Measurements from ENCODE around the gene NXPE1. TPM values are rescaled to one million over a fixed set of nuclear protein-coding genes. Genes with fewer than 3 reads are reported as not detected.

Gene NXPE1
- total and polyA plus RNA-seq, 9 donors = 0.06 TPM; not detected in 8

- H3K36me3 ChIP-seq (ENCODE audit: control insufficient read depth, insufficient read depth, low read length) = no peaks in the 10 kb centered on the region
- H3K4me1 ChIP-seq (ENCODE audit: control insufficient read depth, insufficient read depth, low read length) = no peaks in the 10 kb centered on the region
- no peaks in the 10 kb centered on the region for H3K27me3 ChIP-seq (ENCODE audit: control insufficient read depth, insufficient read depth, low read length)
- H3K4me3 ChIP-seq (ENCODE audit: low read length) = no peak overlapping the region
- H3K27ac ChIP-seq (ENCODE audit: low read length) = peak overlapping the region; percentile 35
- H3K9me3 ChIP-seq (replicated peaks; ENCODE audit: control insufficient read depth, low read depth, low read length) = no peaks in the 10 kb centered on the region
- no CpG with 5 or more reads among the region's 1 CpG for WGBS (ENCODE audit: insufficient coverage)
- DNase-seq = peak; percentile 82
Observed at GRCh38 chr11:114564831-114565230, 5.2 kb upstream of the NXPE1 start.

GRCh38 chr11:114563077-114563476 lies 3.4 kb upstream of the NXPE1 start:
- Histone ChIP-seq H3K4me3 (ENCODE audit: low read length) (no peak overlapping the region), H3K4me1 (ENCODE audit: control insufficient read depth, insufficient read depth, low read length) (no peaks in the 10 kb centered on the region), H3K9me3 (replicated peaks; ENCODE audit: control insufficient read depth, low read depth, low read length) (no peaks in the 10 kb centered on the region), H3K27ac (ENCODE audit: low read length) (no peak overlapping the region), H3K36me3 (ENCODE audit: control insufficient read depth, insufficient read depth, low read length) (no peaks in the 10 kb centered on the region), H3K27me3 (ENCODE audit: control insufficient read depth, insufficient read depth, low read length) (no peaks in the 10 kb centered on the region)
- WGBS (ENCODE audit: insufficient coverage) = no CpG with 5 or more reads among the region's 2 CpGs
- no peak for DNase-seq

- DNase-seq = no peak
- H3K4me1 ChIP-seq (ENCODE audit: control insufficient read depth, insufficient read depth, low read length) = no peaks in the 10 kb centered on the region
- no peak overlapping the region for H3K27ac ChIP-seq (ENCODE audit: low read length)
- no CpG with 5 or more reads among the region's 3 CpGs for WGBS (ENCODE audit: insufficient coverage)
- H3K9me3 ChIP-seq (replicated peaks; ENCODE audit: control insufficient read depth, low read depth, low read length) = no peaks in the 10 kb centered on the region
- no peak overlapping the region for H3K4me3 ChIP-seq (ENCODE audit: low read length)
- no peaks in the 10 kb centered on the region for H3K36me3 ChIP-seq (ENCODE audit: control insufficient read depth, insufficient read depth, low read length)
- H3K27me3 ChIP-seq (ENCODE audit: control insufficient read depth, insufficient read depth, low read length) = no peaks in the 10 kb centered on the region
Observed at GRCh38 chr11:114562166-114562916, 2.7 kb upstream of the NXPE1 start.

- Histone ChIP-seq H3K4me1 (ENCODE audit: control insufficient read depth, insufficient read depth, low read length) (no peaks in the 10 kb centered on the region), H3K27ac (ENCODE audit: low read length) (no peak overlapping the region), H3K4me3 (ENCODE audit: low read length) (no peak overlapping the region), H3K27me3 (ENCODE audit: control insufficient read depth, insufficient read depth, low read length) (no peaks in the 10 kb centered on the region), H3K9me3 (replicated peaks; ENCODE audit: control insufficient read depth, low read depth, low read length) (no peaks in the 10 kb centered on the region), H3K36me3 (ENCODE audit: control insufficient read depth, insufficient read depth, low read length) (no peaks in the 10 kb centered on the region)
- WGBS (ENCODE audit: insufficient coverage) = no CpG with 5 or more reads among the region's 1 CpG
- peak; percentile 12 for DNase-seq
Observed at GRCh38 chr11:114556135-114556534, 3.5 kb downstream of the NXPE1 start.

GRCh38 chr11:114553642-114554041 lies 6.0 kb downstream of the NXPE1 start:
- Histone ChIP-seq H3K36me3 (ENCODE audit: control insufficient read depth, insufficient read depth, low read length) (no peaks in the 10 kb centered on the region), H3K9me3 (replicated peaks; ENCODE audit: control insufficient read depth, low read depth, low read length) (no peaks in the 10 kb centered on the region), H3K4me3 (ENCODE audit: low read length) (no peak overlapping the region), H3K4me1 (ENCODE audit: control insufficient read depth, insufficient read depth, low read length) (no peaks in the 10 kb centered on the region), H3K27me3 (ENCODE audit: control insufficient read depth, insufficient read depth, low read length) (no peaks in the 10 kb centered on the region), H3K27ac (ENCODE audit: low read length) (no peak overlapping the region)
- no peak for DNase-seq
- 89% methylated on average over 1 of the region's 2 CpGs for WGBS (ENCODE audit: insufficient coverage)

- H3K4me3 ChIP-seq (ENCODE audit: low read length) = no peak overlapping the region
- peaks cover 3% of the 10 kb centered on the region for H3K27me3 ChIP-seq (ENCODE audit: control insufficient read depth, insufficient read depth, low read length)
- H3K27ac ChIP-seq (ENCODE audit: low read length) = no peak overlapping the region
- H3K9me3 ChIP-seq (replicated peaks; ENCODE audit: control insufficient read depth, low read depth, low read length) = no peaks in the 10 kb centered on the region
- DNase-seq = no peak
- H3K4me1 ChIP-seq (ENCODE audit: control insufficient read depth, insufficient read depth, low read length) = no peaks in the 10 kb centered on the region
- no peaks in the 10 kb centered on the region for H3K36me3 ChIP-seq (ENCODE audit: control insufficient read depth, insufficient read depth, low read length)
- WGBS (ENCODE audit: insufficient coverage) = no CpG with 5 or more reads among the region's 4 CpGs
Observed at GRCh38 chr11:114551060-114551459, 8.6 kb downstream of the NXPE1 start.

- H3K27me3 ChIP-seq (ENCODE audit: control insufficient read depth, insufficient read depth, low read length) = no peaks in the 10 kb centered on the region
- H3K36me3 ChIP-seq (ENCODE audit: control insufficient read depth, insufficient read depth, low read length) = no peaks in the 10 kb centered on the region
- peaks cover 4% of the 10 kb centered on the region for H3K9me3 ChIP-seq (replicated peaks; ENCODE audit: control insufficient read depth, low read depth, low read length)
- H3K4me1 ChIP-seq (ENCODE audit: control insufficient read depth, insufficient read depth, low read length) = no peaks in the 10 kb centered on the region
- no peak overlapping the region for H3K27ac ChIP-seq (ENCODE audit: low read length)
- no peak for DNase-seq
- H3K4me3 ChIP-seq (ENCODE audit: low read length) = no peak overlapping the region
- 100% methylated on average over 1 of the region's 2 CpGs for WGBS (ENCODE audit: insufficient coverage)
Observed at GRCh38 chr11:114525682-114526081, 34.0 kb downstream of the NXPE1 start.

GRCh38 chr11:114524122-114524521 lies 35.6 kb downstream of the NXPE1 start:
- no CpG with 5 or more reads among the region's 1 CpG for WGBS (ENCODE audit: insufficient coverage)
- Histone ChIP-seq H3K4me1 (ENCODE audit: control insufficient read depth, insufficient read depth, low read length) (no peaks in the 10 kb centered on the region), H3K4me3 (ENCODE audit: low read length) (no peak overlapping the region), H3K27ac (ENCODE audit: low read length) (no peak overlapping the region), H3K36me3 (ENCODE audit: control insufficient read depth, insufficient read depth, low read length) (no peaks in the 10 kb centered on the region), H3K27me3 (ENCODE audit: control insufficient read depth, insufficient read depth, low read length) (no peaks in the 10 kb centered on the region), H3K9me3 (replicated peaks; ENCODE audit: control insufficient read depth, low read depth, low read length) (peaks cover 4% of the 10 kb centered on the region)
- DNase-seq = no peak

GRCh38 chr11:114522818-114523217 lies 36.9 kb downstream of the NXPE1 start:
- no peak overlapping the region for H3K27ac ChIP-seq (ENCODE audit: low read length)
- H3K27me3 ChIP-seq (ENCODE audit: control insufficient read depth, insufficient read depth, low read length) = no peaks in the 10 kb centered on the region
- no peaks in the 10 kb centered on the region for H3K36me3 ChIP-seq (ENCODE audit: control insufficient read depth, insufficient read depth, low read length)
- H3K4me3 ChIP-seq (ENCODE audit: low read length) = no peak overlapping the region
- 9% methylated on average over 1 of the region's 2 CpGs for WGBS (ENCODE audit: insufficient coverage)
- no peaks in the 10 kb centered on the region for H3K4me1 ChIP-seq (ENCODE audit: control insufficient read depth, insufficient read depth, low read length)
- peak; percentile 15 for DNase-seq
- H3K9me3 ChIP-seq (replicated peaks; ENCODE audit: control insufficient read depth, low read depth, low read length) = peaks cover 4% of the 10 kb centered on the region

- Histone ChIP-seq H3K27ac (ENCODE audit: low read length) (no peak overlapping the region), H3K27me3 (ENCODE audit: control insufficient read depth, insufficient read depth, low read length) (no peaks in the 10 kb centered on the region), H3K36me3 (ENCODE audit: control insufficient read depth, insufficient read depth, low read length) (no peaks in the 10 kb centered on the region), H3K4me1 (ENCODE audit: control insufficient read depth, insufficient read depth, low read length) (no peaks in the 10 kb centered on the region), H3K9me3 (replicated peaks; ENCODE audit: control insufficient read depth, low read depth, low read length) (peaks cover 3% of the 10 kb centered on the region), H3K4me3 (ENCODE audit: low read length) (no peak overlapping the region)
- WGBS (ENCODE audit: insufficient coverage) = no CpG with 5 or more reads among the region's 2 CpGs
- no peak for DNase-seq
Observed at GRCh38 chr11:114511538-114511937, 48.1 kb downstream of the NXPE1 start.

GRCh38 chr11:114511079-114511478 lies 48.6 kb downstream of the NXPE1 start:
- 67% methylated on average over 1 of the region's 7 CpGs for WGBS (ENCODE audit: insufficient coverage)
- Histone ChIP-seq H3K27me3 (ENCODE audit: control insufficient read depth, insufficient read depth, low read length) (no peaks in the 10 kb centered on the region), H3K9me3 (replicated peaks; ENCODE audit: control insufficient read depth, low read depth, low read length) (peaks cover 3% of the 10 kb centered on the region), H3K27ac (ENCODE audit: low read length) (no peak overlapping the region), H3K4me1 (ENCODE audit: control insufficient read depth, insufficient read depth, low read length) (no peaks in the 10 kb centered on the region), H3K36me3 (ENCODE audit: control insufficient read depth, insufficient read depth, low read length) (no peaks in the 10 kb centered on the region), H3K4me3 (ENCODE audit: low read length) (no peak overlapping the region)
- DNase-seq = no peak
